Neural cell (in vitro differentiated cells): ENCODE measurements around the gene MCTP2. TPM values are rescaled to one million over a fixed set of nuclear protein-coding genes. Genes with fewer than 3 reads are reported as not detected.

Source experiments
- H2AFZ ChIP-seq: fragments of 200-600, 300-800 bp; sonication (generic), shearing (Covaris generic); 2 replicates; pipeline ENCODE4 v1.6.0; 2014; ENCODE audit warnings: low read depth, mild to moderate bottlenecking, antibody characterized with exemption, low read length, moderate library complexity
- H3F3A ChIP-seq: fragments of 200-600 bp; shearing (Covaris generic); 2 replicates; pipeline ENCODE4 v1.6.1; 2016; ENCODE audit warnings: mild to moderate bottlenecking, moderate library complexity, mixed read lengths, antibody characterized with exemption, low read length; ENCODE audit not compliant: insufficient read depth, poor library complexity, severe bottlenecking
- H3K27ac ChIP-seq: fragments of 200-600, 300-800 bp; sonication (generic), shearing (Covaris generic); 2 replicates; pipeline ENCODE4 v1.5.1; 2014; ENCODE audit warnings: mild to moderate bottlenecking, low read length, moderate library complexity
- H3K27me3 ChIP-seq: fragments of 300-800, 200-600 bp; sonication (generic), shearing (Covaris generic); 2 replicates; pipeline ENCODE4 v1.6.0; 2014; ENCODE audit warnings: mild to moderate bottlenecking, low read depth, low read length, moderate library complexity; ENCODE audit not compliant: insufficient read depth
- H3K36me3 ChIP-seq: fragments of 300-800, 200-600 bp; sonication (generic), shearing (Covaris generic); 2 replicates; pipeline ENCODE4 v1.5.1; 2014; ENCODE audit warnings: mild to moderate bottlenecking, antibody characterized with exemption, low read length, moderate library complexity; ENCODE audit not compliant: insufficient read depth
- H3K4me2 ChIP-seq: fragments of 300-800, 200-600 bp; sonication (generic), shearing (Covaris generic); 2 replicates; pipeline ENCODE4 v1.6.0; 2014; ENCODE audit warnings: mild to moderate bottlenecking, low read length
- H3K4me3 ChIP-seq: fragments of 300-800, 200-600 bp; sonication (generic), shearing (Covaris generic); 2 replicates; pipeline ENCODE4 v1.5.1; 2014; ENCODE audit warnings: mild to moderate bottlenecking, low read length, moderate library complexity
- H3K79me2 ChIP-seq: fragments of 200-600 bp; shearing (Covaris generic); replicated peaks from 2 replicates; pipeline ENCODE4 v1.6.0; 2014; ENCODE audit warnings: mild to moderate bottlenecking, low read length, moderate library complexity; ENCODE audit not compliant: insufficient read depth
- H3K9ac ChIP-seq: fragments of 300-800, 200-600 bp; sonication (generic), shearing (Covaris generic); 2 replicates; pipeline ENCODE4 v1.6.1; 2016; ENCODE audit warnings: mild to moderate bottlenecking, low read length, mixed read lengths
- H3K9me2 ChIP-seq: fragments of 200-600 bp; shearing (Covaris generic); 2 replicates; pipeline ENCODE4 v1.6.1; 2016; ENCODE audit warnings: mild to moderate bottlenecking, low read length, mixed read lengths; ENCODE audit not compliant: insufficient read depth
- H3K9me3 ChIP-seq: fragments of 200-600, 300-800 bp; sonication (generic), shearing (Covaris generic); 2 replicates; pipeline ENCODE4 v1.6.1; 2016; ENCODE audit warnings: mild to moderate bottlenecking, mixed run types, low read length, moderate library complexity, mixed read lengths
- H4K20me1 ChIP-seq: fragments of 200-600 bp; shearing (Covaris generic); 2 replicates; pipeline ENCODE4 v1.6.1; 2016; ENCODE audit warnings: mild to moderate bottlenecking, mixed run types; ENCODE audit not compliant: insufficient read depth
- EP300 ChIP-seq: fragments of 450-650 bp; conservative IDR thresholded peaks from 2 replicates; pipeline ENCODE4 v1.6.1; 2014; ENCODE audit warnings: antibody characterized with exemption, mild to moderate bottlenecking, moderate library complexity; ENCODE audit not compliant: poor library complexity, severe bottlenecking
- EZH2 ChIP-seq: fragments of 200-600, 300-800 bp; shearing (Covaris generic), sonication (generic); IDR thresholded peaks from 2 replicates; pipeline ENCODE4 v1.6.1; 2014; ENCODE audit warnings: antibody characterized with exemption, low read length, borderline replicate concordance, mild to moderate bottlenecking; ENCODE audit not compliant: insufficient read depth, poor library complexity, severe bottlenecking
- MXI1 ChIP-seq: fragments of 450-650 bp; conservative IDR thresholded peaks from 2 replicates; pipeline ENCODE4 v1.6.1; 2014; ENCODE audit warnings: antibody characterized with exemption, mild to moderate bottlenecking; ENCODE audit not compliant: poor library complexity, severe bottlenecking
- POLR2AphosphoS5 ChIP-seq: IDR thresholded peaks from 2 replicates; pipeline ENCODE4 v1.6.1; 2012
- RAD21 ChIP-seq: fragments of 450-650 bp; conservative IDR thresholded peaks from 2 replicates; pipeline ENCODE4 v1.6.1; 2014; ENCODE audit warnings: antibody characterized with exemption, mild to moderate bottlenecking, moderate library complexity
- SMC3 ChIP-seq: fragments of 450-650 bp; conservative IDR thresholded peaks from 2 replicates; pipeline ENCODE4 v1.6.1; 2014; ENCODE audit warnings: antibody characterized with exemption, mild to moderate bottlenecking, moderate library complexity; ENCODE audit not compliant: poor library complexity
- TAF1 ChIP-seq: IDR thresholded peaks from 2 replicates; pipeline ENCODE4 v1.6.1; 2012; ENCODE audit warnings: low read depth
- polyA plus RNA-seq: library from polyadenylated mRNA; depleted of rRNA; stranded (reverse); fragments of >200 nt; gene quantifications from 2 replicates; pipeline ENCODE4 v1.2.3, GENCODE V29; 2014
- TF ChIP-seq, protein P1 (sequence below): IDR thresholded peaks from 2 replicates; pipeline ENCODE4 v1.6.1; 2012; ENCODE audit warnings: borderline replicate concordance
- TF ChIP-seq, protein P2 (sequence below): fragments of 450-650 bp; IDR thresholded peaks from 2 replicates; pipeline ENCODE4 v1.5.1; 2014; ENCODE audit warnings: antibody characterized with exemption, mild to moderate bottlenecking, moderate library complexity; ENCODE audit not compliant: poor library complexity, severe bottlenecking

Gene MCTP2
- polyA plus RNA-seq, 1 donor from 2014 or later, result not detected

DNA sequence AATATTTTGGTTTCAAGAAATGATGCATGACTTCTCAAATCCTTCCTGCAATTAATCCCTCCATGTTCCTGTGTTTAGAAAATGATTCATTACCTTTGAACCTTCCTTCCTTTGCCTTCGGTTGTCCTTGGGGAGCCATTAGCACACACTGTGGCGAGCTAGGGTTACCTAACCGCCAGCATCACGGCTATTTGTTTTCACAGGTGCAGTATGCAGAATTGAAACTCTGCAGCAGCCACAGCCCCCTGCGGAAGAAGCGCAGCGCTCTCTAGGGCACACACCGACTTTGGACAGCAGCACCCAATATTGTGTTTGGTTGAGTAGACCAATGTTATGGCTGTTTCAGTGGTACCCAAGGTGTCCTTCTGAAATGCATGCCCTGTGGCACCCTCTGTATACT is 247.4 kb downstream of the MCTP2 start:
- Histone ChIP-seq H4K20me1 (no peaks in the 10 kb centered on the region), H3K79me2 (no peaks in the 10 kb centered on the region), H3K27ac (no peak overlapping the region), H3K4me2 (no peak overlapping the region), H3K36me3 (no peaks in the 10 kb centered on the region), H3K9me3 (no peaks in the 10 kb centered on the region), H3K9ac (no peak overlapping the region), H3K27me3 (no peaks in the 10 kb centered on the region), H3F3A (no peaks in the 10 kb centered on the region), H3K4me3 (no peak overlapping the region), H3K9me2 (no peaks in the 10 kb centered on the region), H2AFZ (no peak overlapping the region)
- TF ChIP-seq, protein P1, sequence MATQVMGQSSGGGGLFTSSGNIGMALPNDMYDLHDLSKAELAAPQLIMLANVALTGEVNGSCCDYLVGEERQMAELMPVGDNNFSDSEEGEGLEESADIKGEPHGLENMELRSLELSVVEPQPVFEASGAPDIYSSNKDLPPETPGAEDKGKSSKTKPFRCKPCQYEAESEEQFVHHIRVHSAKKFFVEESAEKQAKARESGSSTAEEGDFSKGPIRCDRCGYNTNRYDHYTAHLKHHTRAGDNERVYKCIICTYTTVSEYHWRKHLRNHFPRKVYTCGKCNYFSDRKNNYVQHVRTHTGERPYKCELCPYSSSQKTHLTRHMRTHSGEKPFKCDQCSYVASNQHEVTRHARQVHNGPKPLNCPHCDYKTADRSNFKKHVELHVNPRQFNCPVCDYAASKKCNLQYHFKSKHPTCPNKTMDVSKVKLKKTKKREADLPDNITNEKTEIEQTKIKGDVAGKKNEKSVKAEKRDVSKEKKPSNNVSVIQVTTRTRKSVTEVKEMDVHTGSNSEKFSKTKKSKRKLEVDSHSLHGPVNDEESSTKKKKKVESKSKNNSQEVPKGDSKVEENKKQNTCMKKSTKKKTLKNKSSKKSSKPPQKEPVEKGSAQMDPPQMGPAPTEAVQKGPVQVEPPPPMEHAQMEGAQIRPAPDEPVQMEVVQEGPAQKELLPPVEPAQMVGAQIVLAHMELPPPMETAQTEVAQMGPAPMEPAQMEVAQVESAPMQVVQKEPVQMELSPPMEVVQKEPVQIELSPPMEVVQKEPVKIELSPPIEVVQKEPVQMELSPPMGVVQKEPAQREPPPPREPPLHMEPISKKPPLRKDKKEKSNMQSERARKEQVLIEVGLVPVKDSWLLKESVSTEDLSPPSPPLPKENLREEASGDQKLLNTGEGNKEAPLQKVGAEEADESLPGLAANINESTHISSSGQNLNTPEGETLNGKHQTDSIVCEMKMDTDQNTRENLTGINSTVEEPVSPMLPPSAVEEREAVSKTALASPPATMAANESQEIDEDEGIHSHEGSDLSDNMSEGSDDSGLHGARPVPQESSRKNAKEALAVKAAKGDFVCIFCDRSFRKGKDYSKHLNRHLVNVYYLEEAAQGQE, result no peak
- TF ChIP-seq SMC3 (no peak), EP300 (no peak), TAF1 (no peak), EZH2 (no peak), RAD21 (no peak), POLR2AphosphoS5 (no peak), MXI1 (no peak)
- TF ChIP-seq, protein P2, sequence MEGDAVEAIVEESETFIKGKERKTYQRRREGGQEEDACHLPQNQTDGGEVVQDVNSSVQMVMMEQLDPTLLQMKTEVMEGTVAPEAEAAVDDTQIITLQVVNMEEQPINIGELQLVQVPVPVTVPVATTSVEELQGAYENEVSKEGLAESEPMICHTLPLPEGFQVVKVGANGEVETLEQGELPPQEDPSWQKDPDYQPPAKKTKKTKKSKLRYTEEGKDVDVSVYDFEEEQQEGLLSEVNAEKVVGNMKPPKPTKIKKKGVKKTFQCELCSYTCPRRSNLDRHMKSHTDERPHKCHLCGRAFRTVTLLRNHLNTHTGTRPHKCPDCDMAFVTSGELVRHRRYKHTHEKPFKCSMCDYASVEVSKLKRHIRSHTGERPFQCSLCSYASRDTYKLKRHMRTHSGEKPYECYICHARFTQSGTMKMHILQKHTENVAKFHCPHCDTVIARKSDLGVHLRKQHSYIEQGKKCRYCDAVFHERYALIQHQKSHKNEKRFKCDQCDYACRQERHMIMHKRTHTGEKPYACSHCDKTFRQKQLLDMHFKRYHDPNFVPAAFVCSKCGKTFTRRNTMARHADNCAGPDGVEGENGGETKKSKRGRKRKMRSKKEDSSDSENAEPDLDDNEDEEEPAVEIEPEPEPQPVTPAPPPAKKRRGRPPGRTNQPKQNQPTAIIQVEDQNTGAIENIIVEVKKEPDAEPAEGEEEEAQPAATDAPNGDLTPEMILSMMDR, result no peak

DNA sequence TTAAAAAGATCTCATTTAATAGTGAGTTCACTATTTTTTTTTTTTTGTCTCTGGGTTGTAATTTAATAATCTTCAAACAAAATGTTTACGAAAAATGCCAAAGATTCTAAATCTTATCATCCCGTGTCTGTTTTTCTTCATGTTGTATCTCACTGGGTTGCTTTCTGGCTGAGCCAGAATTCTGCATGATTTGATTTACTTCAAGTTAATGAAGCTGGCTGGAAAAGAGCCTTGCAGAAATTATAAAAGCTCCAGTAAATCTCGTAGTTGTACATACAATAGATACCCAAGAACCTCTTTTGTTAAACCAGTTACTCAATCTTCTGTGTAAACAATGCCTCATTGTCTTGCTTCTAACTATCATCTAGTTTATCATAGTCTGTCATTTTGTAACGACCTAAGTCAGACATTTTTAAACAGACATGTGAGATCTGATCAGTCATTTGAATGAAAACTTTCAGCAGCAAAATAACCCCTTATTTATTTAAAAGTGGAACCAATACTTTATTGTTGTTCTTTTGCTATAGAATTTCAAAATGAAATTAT is 249.0 kb downstream of the MCTP2 start:
- Histone ChIP-seq H3K27me3 (no peaks in the 10 kb centered on the region), H3K27ac (no peak overlapping the region), H3K4me3 (no peak overlapping the region)

More for the DNA sequence above, 249.0 kb downstream of the MCTP2 start:
- H4K20me1 ChIP-seq, result no peaks in the 10 kb centered on the region
- no peaks in the 10 kb centered on the region for H3K9me2 ChIP-seq
- no peaks in the 10 kb centered on the region for H3F3A ChIP-seq
- TF ChIP-seq, protein P2, result no peak
- TF ChIP-seq MXI1, result no peak
- TF ChIP-seq RAD21, result no peak
- no peak for TF ChIP-seq EZH2
- no peak for TF ChIP-seq SMC3
- no peak for TF ChIP-seq TAF1
- no peak for TF ChIP-seq POLR2AphosphoS5
- TF ChIP-seq, protein P1, result no peak
- TF ChIP-seq EP300, result no peak
- H3K79me2 ChIP-seq, result no peaks in the 10 kb centered on the region
- H3K9ac ChIP-seq, result no peak overlapping the region
- no peak overlapping the region for H3K4me2 ChIP-seq
- H3K9me3 ChIP-seq, result no peaks in the 10 kb centered on the region
- H3K36me3 ChIP-seq, result no peaks in the 10 kb centered on the region
- no peak overlapping the region for H2AFZ ChIP-seq
